ENCODE data around the gene BRWD1.
"Not testable (repeated sequence)": the region's sequence is repeated elsewhere in the genome, so short reads cannot be mapped to it uniquely, and the experiment has no call there.

The BRWD1 gene

DNA sequence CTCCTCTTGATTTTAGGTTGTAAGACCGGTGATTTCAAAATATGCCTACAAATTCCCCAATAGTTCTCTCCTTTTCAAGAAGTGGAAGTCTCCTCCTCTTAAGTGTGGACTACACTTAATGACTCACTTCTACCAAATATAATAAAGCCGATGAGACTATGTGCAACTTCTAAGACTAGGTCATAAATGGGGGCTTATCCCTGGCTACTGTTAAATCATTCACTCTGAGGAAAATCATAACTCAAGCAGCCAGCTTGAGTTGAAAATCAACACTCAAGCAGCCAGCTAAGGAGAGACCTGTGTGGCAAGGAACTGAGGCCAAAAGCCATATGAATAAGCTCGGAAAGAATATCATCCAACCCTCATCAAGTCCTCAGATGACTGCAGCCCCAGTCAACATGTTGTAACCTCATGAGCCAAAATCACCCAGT, 80.6 kb downstream of the BRWD1 start:
- Histone ChIP-seq H3K9ac (ENCODE audit: low read length) (no peak overlapping the region), H3K27me3 (ENCODE audit: control insufficient read depth, insufficient read depth, low read length) (no peaks in the 10 kb centered on the region), H3K4me1 (ENCODE audit: control insufficient read depth, insufficient read depth, low read length) (no peaks in the 10 kb centered on the region), H3K27ac (ENCODE audit: low read depth, low read length) (no peak overlapping the region), H3K36me3 (ENCODE audit: control insufficient read depth, insufficient read depth, low read length) (peaks cover 17% of the 10 kb centered on the region), H3K4me3 (ENCODE audit: low read length) (no peak overlapping the region)

DNA sequence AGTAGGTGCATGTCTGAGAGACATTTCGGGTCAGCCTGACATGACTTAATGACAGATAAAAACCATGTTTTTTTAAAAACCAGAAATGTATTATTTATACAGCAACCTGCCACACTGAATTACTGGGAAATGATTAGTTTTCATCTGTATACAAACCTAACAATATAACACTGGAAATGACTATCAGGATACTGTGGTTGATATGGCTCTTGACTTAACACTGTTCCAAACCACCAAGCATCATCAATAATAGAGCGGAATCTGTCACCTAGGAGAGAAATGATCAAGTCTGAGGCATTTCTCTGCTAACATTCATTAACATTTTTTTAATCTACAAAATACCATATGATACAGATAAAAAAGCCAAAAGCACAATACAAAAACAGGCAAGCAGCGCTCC, 88.5 kb downstream of the BRWD1 start:
- Histone ChIP-seq H3K36me3 (ENCODE audit: control insufficient read depth, insufficient read depth, low read length) (peaks cover 9% of the 10 kb centered on the region), H3K4me1 (ENCODE audit: control insufficient read depth, insufficient read depth, low read length) (no peaks in the 10 kb centered on the region), H3K9ac (ENCODE audit: low read length) (no peak overlapping the region), H3K27ac (ENCODE audit: low read depth, low read length) (no peak overlapping the region), H3K4me3 (ENCODE audit: low read length) (no peak overlapping the region), H3K27me3 (ENCODE audit: control insufficient read depth, insufficient read depth, low read length) (no peaks in the 10 kb centered on the region)

DNA sequence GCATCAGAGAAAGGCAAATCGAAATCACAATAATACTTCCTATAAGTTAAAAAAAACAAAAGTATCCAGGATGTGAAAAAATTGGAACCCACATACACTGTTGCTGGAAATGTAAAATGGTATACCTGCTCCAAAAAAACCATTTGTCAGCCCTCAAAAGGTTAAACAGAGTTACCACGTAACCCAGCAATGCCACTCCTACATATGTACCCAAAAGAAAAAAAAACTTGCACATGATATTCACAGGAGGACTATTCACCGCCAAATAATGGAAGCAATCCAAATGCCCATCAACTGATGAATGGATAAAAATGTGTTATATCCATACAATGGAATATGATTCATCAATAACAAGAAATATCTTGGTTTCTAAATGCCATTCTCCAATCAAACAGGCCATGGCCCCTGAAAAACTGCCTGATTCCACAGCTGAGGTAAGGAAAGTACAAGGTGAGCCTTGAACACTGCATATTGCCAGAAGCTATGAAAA, 91.4 kb downstream of the BRWD1 start:
- Histone ChIP-seq H3K9ac (ENCODE audit: low read length) (no peak overlapping the region), H3K4me3 (ENCODE audit: low read length) (no peak overlapping the region), H3K27me3 (ENCODE audit: control insufficient read depth, insufficient read depth, low read length) (no peaks in the 10 kb centered on the region), H3K27ac (ENCODE audit: low read depth, low read length) (no peak overlapping the region), H3K4me1 (ENCODE audit: control insufficient read depth, insufficient read depth, low read length) (no peaks in the 10 kb centered on the region), H3K36me3 (ENCODE audit: control insufficient read depth, insufficient read depth, low read length) (peaks cover 9% of the 10 kb centered on the region)

DNA sequence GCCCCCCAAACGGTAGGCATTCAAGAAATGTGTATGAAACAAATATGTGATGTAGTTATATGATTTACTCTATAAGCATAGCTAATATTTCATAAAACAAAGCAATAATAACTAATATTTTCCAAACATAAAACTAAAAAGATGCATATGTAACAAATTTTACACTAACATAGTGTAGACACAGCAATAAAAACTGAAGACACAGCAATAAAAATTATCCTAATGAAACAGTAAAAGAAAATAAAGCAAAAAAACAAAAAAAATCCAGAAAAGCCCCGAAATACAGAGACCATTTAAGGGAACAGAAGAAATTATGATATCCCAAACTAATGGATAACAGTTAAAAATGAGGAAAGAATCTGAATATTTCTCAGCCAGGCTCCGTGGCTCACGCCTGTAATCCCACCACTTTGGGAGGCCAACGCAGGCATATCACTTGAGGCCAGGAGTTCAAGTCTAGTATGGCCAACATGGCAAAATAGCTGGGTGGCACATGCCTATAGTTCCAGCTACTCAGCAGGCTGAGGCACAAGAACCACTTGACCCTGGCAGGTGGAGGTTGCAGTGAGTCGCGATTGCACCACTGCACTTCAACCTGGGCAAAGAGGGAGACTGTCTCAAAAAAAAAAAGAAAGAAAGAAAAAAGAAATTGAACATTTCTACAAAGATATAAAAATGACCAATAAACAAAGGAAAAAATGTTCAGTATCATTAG, 92.0 kb downstream of the BRWD1 start:
- Histone ChIP-seq H3K27me3 (ENCODE audit: control insufficient read depth, insufficient read depth, low read length) (no peaks in the 10 kb centered on the region), H3K27ac (ENCODE audit: low read depth, low read length) (no peak overlapping the region), H3K36me3 (ENCODE audit: control insufficient read depth, insufficient read depth, low read length) (peaks cover 9% of the 10 kb centered on the region)

DNA sequence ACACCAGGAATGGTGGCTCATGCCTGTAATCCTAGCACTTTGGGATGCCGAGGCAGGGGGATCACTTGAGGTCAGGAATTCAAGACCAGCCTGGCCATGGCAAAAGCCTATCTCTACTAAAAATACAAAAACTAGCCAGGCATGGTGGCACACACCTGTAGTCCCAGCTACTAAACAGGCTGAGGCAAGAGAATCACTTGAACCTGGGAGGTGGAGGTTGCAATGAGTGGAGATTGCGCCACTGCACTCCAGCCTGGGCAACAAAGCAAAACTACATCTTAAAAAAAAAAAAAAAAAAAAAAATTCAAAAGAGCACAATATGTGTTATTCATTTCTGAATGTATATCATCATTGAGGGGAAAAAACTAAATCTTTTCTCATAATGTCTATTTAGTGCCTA, 92.6 kb downstream of the BRWD1 start:
- H3K4me3 ChIP-seq (ENCODE audit: low read length); H3K4me1 ChIP-seq (ENCODE audit: control insufficient read depth, insufficient read depth, low read length); H3K36me3 ChIP-seq (ENCODE audit: control insufficient read depth, insufficient read depth, low read length); H3K9ac ChIP-seq (ENCODE audit: low read length); H3K27me3 ChIP-seq (ENCODE audit: control insufficient read depth, insufficient read depth, low read length); H3K27ac ChIP-seq (ENCODE audit: low read depth, low read length): not testable (repeated sequence)

More for the DNA sequence above, 92.0 kb downstream of the BRWD1 start:
- H3K9ac ChIP-seq (ENCODE audit: low read length) = no peak overlapping the region
- no peaks in the 10 kb centered on the region for H3K4me1 ChIP-seq (ENCODE audit: control insufficient read depth, insufficient read depth, low read length)
- H3K4me3 ChIP-seq (ENCODE audit: low read length) = no peak overlapping the region

DNA sequence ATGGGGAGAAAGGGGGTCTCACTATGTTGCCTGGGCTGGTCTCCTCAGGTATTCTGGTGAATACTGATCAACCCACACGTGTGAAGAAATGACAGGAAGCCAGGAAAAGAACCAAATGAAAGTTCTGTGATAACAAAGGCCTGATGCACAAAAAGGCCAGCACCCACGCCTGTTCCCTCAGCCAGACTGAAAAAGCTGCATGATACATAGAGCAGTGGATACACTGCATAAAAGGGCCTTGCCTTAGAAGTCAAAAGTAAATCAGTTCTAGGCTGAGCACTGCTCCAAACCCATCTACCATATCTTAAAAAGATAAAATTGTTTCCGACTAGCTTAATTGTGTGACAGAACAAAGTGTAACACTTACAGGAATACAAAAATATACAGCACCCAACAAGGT, 93.3 kb downstream of the BRWD1 start:
- no peak overlapping the region for H3K27ac ChIP-seq (ENCODE audit: low read depth, low read length)
- no peaks in the 10 kb centered on the region for H3K27me3 ChIP-seq (ENCODE audit: control insufficient read depth, insufficient read depth, low read length)
- no peak overlapping the region for H3K4me3 ChIP-seq (ENCODE audit: low read length)
- H3K9ac ChIP-seq (ENCODE audit: low read length) = no peak overlapping the region
- peaks cover 9% of the 10 kb centered on the region for H3K36me3 ChIP-seq (ENCODE audit: control insufficient read depth, insufficient read depth, low read length)
- H3K4me1 ChIP-seq (ENCODE audit: control insufficient read depth, insufficient read depth, low read length) = no peaks in the 10 kb centered on the region

DNA sequence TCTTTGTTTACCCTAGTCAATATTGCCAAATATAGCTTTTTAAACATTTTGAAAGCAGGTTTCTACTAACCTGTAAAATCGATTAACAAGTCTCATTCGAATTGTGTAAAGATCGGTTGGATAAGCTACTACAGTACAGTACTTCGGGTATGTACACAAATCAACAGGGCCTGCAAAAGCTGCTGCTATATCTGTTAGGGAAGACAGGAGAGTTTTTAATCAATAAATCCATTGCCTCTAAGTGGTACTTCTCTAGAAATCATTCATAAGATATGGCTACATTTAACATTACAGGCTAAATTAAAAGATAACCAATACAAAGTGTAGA, 95.4 kb downstream of the BRWD1 start:
- peaks cover 2% of the 10 kb centered on the region for H3K36me3 ChIP-seq (ENCODE audit: control insufficient read depth, insufficient read depth, low read length)
- H3K4me1 ChIP-seq (ENCODE audit: control insufficient read depth, insufficient read depth, low read length) = no peaks in the 10 kb centered on the region
- H3K9ac ChIP-seq (ENCODE audit: low read length) = no peak overlapping the region
- H3K27ac ChIP-seq (ENCODE audit: low read depth, low read length) = no peak overlapping the region
- H3K4me3 ChIP-seq (ENCODE audit: low read length) = no peak overlapping the region
- no peaks in the 10 kb centered on the region for H3K27me3 ChIP-seq (ENCODE audit: control insufficient read depth, insufficient read depth, low read length)

DNA sequence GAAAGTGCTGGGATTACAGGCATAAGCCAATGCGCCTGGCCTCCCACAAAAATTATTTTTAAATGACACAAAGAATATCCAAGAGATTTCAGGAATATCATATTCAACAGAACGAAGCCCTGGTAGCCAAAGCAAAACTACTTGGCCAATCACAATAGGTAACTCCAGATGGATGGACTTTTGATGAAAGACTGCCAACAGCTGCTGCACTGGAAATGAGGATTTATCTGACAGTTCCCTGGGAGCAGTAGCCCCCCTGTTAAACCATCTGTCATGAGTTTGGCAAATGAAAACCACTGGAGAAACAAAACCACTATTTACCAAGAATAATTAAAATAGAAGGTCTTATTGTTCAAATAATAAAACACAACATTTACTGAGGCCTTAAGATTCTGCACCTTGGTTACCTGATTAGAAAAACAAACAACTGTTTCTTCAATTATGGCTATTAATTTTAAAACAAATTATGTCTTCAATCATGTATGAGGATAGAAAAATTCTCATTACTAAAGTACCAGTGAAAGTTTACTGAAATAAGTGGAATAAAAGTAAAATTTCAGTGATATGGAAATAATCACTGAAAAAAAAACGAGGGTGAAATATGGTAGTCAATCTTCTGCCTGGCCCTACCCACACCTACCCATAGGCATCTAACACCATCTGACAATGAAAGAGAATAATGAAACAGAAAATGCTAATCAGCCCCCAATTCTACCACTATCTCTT, 95.9 kb downstream of the BRWD1 start:
- no peak overlapping the region for H3K4me3 ChIP-seq (ENCODE audit: low read length)
- peaks cover 2% of the 10 kb centered on the region for H3K36me3 ChIP-seq (ENCODE audit: control insufficient read depth, insufficient read depth, low read length)
- no peak overlapping the region for H3K9ac ChIP-seq (ENCODE audit: low read length)
- H3K27ac ChIP-seq (ENCODE audit: low read depth, low read length) = no peak overlapping the region
- H3K27me3 ChIP-seq (ENCODE audit: control insufficient read depth, insufficient read depth, low read length) = no peaks in the 10 kb centered on the region
- H3K4me1 ChIP-seq (ENCODE audit: control insufficient read depth, insufficient read depth, low read length) = no peaks in the 10 kb centered on the region

DNA sequence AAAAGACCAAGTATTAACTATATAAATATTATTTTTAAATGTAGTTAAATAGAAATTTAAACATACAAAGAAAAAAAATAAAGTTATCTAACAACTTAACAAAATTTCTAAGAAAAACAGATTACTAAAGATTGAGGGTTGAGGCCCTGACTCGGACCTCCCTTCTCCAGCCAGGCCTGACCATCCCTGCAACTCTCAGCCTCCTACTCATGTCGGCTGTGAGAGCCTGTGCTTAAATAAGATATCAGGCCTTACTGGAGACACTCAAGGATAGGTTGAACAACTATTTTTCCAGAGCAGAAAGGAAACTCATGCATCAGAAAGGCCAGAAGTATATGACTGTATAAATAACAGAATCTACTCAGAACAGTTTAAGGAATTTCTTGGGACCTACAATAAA, 97.1 kb downstream of the BRWD1 start:
- Histone ChIP-seq H3K9ac (ENCODE audit: low read length) (no peak overlapping the region), H3K27me3 (ENCODE audit: control insufficient read depth, insufficient read depth, low read length) (no peaks in the 10 kb centered on the region), H3K4me3 (ENCODE audit: low read length) (no peak overlapping the region), H3K27ac (ENCODE audit: low read depth, low read length) (no peak overlapping the region), H3K36me3 (ENCODE audit: control insufficient read depth, insufficient read depth, low read length) (peaks cover 2% of the 10 kb centered on the region), H3K4me1 (ENCODE audit: control insufficient read depth, insufficient read depth, low read length) (no peaks in the 10 kb centered on the region)

DNA sequence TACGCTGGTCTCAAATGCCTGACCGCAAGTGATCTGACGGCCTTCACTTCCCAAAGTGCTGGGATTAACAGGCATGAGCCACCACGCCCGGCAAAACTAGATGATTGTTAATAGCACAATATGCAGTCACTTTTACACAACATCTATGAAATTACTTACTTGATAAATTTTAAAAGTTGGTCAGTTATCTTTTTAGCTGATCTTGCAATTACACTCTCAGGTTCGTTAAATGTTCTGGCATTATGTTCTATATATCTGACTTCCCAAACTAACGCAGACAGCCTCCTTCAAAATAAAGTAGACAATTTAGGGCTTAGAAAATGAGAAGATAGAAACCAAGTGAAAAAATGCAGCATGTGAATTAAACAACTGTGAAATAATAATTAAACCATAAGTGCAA, 98.4 kb downstream of the BRWD1 start:
- Histone ChIP-seq H3K9ac (ENCODE audit: low read length) (no peak overlapping the region), H3K4me1 (ENCODE audit: control insufficient read depth, insufficient read depth, low read length) (no peaks in the 10 kb centered on the region), H3K4me3 (ENCODE audit: low read length) (no peak overlapping the region), H3K27ac (ENCODE audit: low read depth, low read length) (no peak overlapping the region), H3K36me3 (ENCODE audit: control insufficient read depth, insufficient read depth, low read length) (peaks cover under 1% of the 10 kb centered on the region), H3K27me3 (ENCODE audit: control insufficient read depth, insufficient read depth, low read length) (no peaks in the 10 kb centered on the region)

DNA sequence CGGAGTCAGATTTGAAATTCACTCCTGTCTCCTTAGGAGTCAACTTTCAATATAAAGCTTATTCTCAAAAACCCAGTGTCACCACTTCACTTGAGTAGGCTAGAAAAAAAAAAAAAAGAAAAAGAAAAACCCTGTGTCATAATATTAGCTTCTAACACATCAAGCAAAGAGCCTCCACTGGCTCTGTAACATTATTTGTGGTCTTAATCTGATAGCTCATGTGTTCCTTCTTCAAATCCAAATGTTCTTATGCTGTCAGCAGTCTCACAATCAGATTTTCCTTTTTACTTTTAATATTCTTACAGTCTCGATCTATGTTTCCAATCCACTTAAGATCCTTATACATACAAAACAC, 104.1 kb downstream of the BRWD1 start:
- Histone ChIP-seq H3K4me1 (ENCODE audit: control insufficient read depth, insufficient read depth, low read length) (no peaks in the 10 kb centered on the region), H3K36me3 (ENCODE audit: control insufficient read depth, insufficient read depth, low read length) (peaks cover 2% of the 10 kb centered on the region), H3K27me3 (ENCODE audit: control insufficient read depth, insufficient read depth, low read length) (no peaks in the 10 kb centered on the region), H3K9ac (ENCODE audit: low read length) (no peak overlapping the region), H3K27ac (ENCODE audit: low read depth, low read length) (no peak overlapping the region), H3K4me3 (ENCODE audit: low read length) (no peak overlapping the region)

DNA sequence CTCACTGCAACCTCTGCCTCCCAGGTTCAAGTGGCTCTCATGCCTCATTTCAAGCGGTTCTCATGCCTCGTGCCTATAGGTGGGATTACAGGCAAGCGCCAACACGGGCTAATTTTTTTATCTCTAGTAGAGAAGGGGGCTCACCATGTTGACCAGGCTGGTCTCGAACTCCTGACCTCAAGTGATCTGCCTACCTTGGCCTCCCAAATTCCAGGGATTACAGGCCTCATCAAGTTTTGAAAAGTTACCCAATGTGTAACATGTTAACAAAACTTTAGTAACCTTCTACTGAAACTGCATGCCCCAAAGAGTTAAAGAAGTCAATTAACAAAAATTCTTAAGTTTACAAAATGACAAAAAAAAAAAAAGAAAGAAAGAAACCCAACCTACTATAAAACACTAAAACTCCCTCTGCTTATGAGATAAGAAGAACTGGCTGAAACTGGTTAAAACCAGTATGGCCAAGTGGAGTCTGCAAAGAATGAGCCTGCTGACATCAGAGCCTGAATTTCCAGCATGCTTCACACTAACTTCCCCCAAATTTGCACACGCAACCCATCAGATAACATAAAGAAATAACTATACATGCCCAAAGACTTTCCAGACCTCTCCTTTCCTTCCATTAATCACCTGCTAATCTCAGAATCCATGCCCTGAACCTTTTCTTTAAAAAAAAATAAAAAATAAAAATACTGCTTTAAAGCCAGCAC, 104.7 kb downstream of the BRWD1 start:
- Histone ChIP-seq H3K27ac (ENCODE audit: low read depth, low read length) (no peak overlapping the region), H3K4me3 (ENCODE audit: low read length) (no peak overlapping the region), H3K9ac (ENCODE audit: low read length) (no peak overlapping the region), H3K27me3 (ENCODE audit: control insufficient read depth, insufficient read depth, low read length) (no peaks in the 10 kb centered on the region), H3K36me3 (ENCODE audit: control insufficient read depth, insufficient read depth, low read length) (peaks cover 2% of the 10 kb centered on the region), H3K4me1 (ENCODE audit: control insufficient read depth, insufficient read depth, low read length) (no peaks in the 10 kb centered on the region)
